GM19238 (cell line): Measurements from ENCODE around the gene NUP93.

Experiments
- DNase-seq: peaks from one replicate; pipeline ENCODE4 v3.0.0; 2011; ENCODE audit warnings: low spot score; ENCODE audit not compliant: insufficient read length

Gene NUP93

DNA sequence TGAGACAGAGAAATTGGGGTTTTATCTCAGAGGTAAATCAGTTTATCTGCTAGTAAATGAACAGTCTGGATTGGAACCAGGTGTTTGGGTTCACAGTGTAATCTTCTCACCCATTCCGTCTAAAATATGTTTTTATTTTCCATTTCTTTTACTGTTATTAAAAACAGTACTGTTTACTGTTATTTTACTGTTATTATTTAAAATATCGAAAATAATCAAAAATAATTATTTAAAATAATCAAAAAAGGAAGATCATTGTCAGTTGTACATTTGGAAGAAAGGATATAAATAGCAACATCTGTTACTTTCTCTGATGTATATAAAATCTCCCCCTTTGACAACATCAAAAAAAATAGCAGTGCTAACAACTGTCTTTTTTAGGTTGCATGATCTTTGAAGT, 11.5 kb downstream of the NUP93 start:
- DNase-seq: no peak

DNA sequence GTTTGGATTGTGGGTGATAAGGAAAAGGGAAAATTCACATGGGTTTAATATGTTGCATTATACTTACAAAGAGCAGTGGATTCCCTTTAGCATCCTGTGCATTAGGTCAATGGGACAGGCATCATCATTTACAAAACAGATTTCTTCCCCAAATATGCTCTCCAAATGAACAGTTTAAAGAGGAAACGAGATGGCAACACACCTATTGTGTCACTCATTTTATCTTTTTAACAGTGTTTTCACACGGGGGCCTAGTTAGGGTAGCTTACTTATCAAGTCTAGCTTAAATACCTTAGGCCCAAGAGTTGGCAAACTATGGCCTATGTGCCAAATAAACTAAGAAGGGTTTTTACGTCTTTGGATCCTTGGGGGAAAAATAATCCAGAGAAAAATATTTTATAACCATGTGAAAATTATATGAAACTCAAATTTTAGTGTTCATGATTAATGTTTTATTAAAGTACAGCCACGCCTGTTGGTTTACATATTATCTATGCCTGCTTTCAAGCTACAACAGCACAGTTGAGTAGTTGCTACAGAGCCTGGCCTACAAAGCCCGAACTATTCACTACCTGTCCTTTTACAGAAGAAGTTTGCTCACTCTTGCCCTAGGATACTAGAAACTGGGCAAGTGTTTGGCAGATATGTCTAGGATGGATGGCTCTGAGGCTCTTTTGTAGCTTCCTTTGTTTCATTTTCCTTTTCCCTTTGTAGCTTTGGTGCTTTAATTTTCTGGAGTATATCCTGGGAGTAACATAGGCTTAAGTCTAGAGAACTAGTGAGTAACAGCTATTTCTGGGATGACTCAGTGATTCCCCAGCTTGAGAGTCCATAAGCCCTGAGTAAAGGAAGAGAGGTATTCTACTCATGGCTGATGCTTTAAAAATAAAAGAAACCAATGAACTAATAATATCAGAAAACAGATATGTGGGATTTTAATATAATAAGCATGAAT, 12.4 kb downstream of the NUP93 start:
- no peak for DNase-seq

DNA sequence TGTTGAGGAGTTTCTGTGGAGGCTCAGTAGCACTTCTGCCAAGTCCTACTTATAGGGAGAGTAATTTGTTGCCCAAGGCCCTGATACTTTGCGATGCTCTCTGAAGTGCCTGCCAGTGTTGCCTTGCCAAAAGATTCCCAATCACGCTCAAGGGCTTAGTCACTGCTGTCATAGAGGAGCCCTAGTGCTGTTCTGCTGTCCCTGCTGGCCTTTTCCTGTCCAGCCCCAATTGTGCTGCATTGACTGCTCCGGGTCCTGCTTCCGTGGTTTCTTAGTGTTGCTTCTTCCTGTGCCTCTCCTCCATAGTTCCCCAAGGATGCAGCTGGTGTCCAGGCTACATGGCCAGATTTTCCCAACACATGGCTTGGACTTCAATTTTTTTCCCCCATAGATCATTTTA, 13.9 kb downstream of the NUP93 start:
- no peak for DNase-seq

DNA sequence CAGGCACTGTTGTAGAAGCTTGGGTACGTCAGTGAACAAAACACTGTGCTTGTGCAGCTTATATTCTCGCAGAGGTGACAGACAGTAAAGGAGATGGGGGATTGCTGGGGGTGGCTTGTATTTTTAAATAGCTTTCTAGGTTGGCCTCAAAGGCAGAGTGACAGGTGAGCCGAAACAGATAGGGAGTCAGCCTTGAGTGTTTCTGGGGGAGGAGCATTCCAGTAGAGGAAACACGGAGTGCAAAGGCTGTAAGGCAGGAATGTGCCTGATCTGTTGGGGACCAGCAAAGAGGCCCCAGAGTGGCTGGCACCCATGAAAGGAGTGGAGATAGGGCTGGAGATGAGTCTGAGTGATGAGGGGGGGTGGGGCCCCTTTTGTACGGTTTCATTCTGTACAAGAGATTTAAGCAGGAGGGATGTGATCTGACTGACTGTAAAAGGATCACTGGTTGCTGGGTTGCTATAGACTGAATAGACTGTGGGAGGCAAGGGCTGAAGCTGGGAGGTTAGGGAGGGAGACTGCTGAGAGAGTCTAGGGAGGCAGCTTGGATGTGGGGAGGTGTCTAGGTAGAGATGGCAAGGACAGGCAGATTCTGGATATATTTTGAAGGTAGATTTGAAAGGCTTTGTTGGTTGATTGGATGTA, 15.2 kb downstream of the NUP93 start:
- no peak for DNase-seq

- no peak for DNase-seq
Observed at GRCh38 chr16:56747486-56748045, 17.6 kb downstream of the NUP93 start.

- no peak for DNase-seq
Observed at GRCh38 chr16:56748191-56748590, 18.3 kb downstream of the NUP93 start.

- DNase-seq: no peak
Observed at GRCh38 chr16:56748826-56749225, 18.9 kb downstream of the NUP93 start.

DNA sequence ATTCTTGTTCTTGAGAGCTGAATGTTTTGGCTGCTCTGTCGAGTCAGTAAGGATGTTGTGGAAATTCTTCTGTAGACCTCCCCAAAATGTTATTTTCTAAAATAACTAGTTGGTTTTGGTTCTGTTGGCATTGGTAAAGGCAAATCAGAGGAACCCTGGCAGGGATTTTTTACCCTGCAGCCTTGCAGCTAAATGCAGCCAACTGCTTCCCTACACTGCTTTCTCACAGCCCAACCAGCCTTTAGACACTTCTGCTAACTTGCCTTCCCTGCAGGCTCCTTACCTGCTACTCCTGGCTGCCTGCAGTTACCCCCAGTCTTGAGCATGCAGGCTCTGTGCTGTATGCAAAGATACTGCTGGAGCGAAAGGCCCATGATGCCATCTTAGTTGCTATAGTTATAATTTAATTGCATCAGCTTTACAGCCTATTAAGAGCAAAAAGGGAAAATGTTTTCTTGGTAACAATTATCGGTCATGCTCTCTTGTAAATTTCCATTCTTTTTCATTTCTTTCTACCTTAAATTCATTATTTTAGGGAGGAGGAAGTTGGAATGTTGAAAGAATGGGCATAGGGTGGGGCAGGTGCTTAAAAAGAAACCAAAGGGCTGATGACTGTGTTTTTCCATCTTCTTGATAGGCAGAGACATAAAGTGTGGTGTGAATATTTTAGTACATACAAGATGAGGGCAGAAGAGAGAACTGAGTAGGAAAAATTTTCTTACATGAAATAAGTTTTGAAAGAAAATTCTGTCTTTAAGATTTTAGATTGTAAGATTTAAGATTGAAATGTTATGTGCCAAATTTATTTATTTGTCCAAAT, 20.0 kb downstream of the NUP93 start:
- no peak for DNase-seq

DNA sequence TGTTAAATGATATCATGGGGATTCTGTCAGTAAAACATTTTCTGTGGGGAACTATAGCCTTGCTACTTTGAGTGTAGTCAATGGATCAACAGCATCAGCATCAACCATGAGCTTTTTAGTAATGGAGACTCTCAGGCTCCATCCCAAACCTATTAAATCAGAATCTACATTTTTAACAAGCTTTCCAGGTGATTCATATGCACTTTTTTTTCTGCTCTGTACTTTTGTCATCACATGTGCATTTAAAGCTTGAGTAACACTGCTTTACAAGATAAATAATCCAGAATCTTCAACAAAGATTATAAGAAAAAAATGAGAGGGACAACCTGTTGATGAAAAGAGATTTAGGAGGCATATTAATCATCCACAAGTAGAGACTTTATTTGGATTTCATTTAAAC, 23.5 kb downstream of the NUP93 start:
- no peak for DNase-seq

GRCh38 chr16:56755038-56755437, 25.1 kb downstream of the NUP93 start:
- no peak for DNase-seq

DNA sequence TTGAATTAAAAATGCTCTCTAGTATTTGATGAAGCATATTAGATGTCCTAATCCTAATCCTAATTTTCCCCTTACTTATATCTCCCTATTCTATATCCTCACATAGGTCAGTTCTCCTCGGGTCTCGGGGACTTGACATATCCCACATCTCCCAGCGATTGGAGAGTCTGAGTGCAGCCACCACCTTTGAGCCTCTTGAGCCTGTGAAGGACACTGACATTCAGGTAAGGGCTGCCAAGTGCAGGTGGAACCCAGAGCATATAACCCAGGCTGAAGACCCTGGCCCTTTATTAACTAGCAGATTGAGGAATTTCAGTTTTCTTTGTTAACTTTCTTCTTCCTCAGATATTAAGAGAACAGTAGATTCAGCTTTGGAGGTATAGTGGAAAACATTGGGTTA, 28.5 kb downstream of the NUP93 start:
- no peak for DNase-seq

DNA sequence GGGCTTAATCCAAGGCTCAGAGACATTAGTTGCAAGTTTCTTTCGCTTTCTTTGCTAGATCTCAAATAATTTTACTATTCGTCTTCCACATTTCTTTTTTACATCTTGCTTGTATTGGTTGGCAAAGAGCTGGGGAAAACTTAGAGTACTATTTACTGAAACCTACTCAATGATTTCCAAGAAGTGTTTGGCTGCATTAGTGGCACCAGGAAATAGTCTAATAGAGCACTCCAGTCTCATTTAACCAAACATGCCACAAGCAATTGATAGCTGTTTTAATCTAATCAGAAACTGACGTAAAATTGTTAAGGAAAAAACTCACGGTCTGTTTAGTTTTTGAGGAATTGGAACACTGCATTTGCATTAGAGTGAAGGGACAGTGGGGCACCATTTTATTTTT, 29.0 kb downstream of the NUP93 start:
- no peak for DNase-seq

GRCh38 chr16:56763291-56763916, 33.5 kb downstream of the NUP93 start:
- DNase-seq: no peak

DNA sequence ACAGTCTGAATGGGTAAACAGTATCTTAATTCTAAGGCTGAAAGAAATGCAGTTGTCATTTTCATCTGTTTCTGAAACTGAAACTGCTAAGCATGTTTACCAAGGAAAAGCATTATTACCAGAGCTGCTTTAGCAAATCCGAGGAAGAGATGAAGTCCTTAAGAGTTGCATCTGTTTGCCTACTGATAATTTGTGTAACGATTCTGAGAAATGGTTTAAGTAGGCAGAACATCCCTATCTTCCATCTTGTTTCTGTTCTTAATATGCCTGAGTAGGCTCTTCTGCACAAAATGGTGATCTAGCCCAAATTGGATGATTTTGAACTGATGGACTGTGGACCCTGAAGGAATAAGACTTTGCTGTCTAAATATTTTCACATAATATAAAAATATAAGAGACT, 34.9 kb downstream of the NUP93 start:
- DNase-seq: no peak

GRCh38 chr16:56765949-56766348, 36.0 kb downstream of the NUP93 start:
- DNase-seq: no peak

DNA sequence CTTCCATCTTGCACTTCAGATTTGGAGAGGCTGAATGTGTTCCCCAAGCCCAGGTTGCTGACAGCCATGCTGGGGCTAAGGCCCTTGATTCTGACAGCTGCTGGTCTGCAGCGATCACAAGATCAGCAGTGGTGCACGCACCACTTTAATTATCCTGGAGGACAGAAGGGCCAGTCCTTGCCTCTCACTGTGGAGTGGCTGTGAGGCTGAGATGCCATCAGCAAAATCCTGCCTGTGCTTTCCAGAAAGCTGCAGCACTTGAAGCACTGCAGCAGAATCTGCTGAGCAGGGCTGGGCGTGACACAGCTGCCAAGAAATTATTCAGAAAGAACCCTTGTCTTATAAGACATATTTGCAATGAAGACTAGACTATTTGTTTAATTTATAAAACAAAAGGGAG, 37.1 kb downstream of the NUP93 start:
- DNase-seq: no peak

DNA sequence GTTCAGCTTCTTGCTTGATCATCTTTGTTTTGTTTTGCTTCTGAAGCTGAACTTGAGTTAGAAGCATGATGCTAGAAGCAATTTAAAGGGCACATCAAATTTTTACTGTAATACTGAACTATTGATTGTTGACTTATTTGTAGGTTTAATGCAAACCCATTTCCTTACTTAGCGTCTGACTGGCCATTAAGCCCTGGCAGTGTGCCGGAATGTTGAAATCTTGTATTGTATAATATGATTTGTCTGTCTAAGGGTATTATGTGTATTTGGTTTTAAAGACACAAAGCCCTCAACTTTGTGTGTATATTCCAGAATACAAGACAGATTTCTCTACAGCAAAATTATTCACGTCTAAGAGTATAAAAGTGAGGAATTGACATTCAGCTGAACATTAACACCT, 39.7 kb downstream of the NUP93 start:
- DNase-seq: no peak

DNA sequence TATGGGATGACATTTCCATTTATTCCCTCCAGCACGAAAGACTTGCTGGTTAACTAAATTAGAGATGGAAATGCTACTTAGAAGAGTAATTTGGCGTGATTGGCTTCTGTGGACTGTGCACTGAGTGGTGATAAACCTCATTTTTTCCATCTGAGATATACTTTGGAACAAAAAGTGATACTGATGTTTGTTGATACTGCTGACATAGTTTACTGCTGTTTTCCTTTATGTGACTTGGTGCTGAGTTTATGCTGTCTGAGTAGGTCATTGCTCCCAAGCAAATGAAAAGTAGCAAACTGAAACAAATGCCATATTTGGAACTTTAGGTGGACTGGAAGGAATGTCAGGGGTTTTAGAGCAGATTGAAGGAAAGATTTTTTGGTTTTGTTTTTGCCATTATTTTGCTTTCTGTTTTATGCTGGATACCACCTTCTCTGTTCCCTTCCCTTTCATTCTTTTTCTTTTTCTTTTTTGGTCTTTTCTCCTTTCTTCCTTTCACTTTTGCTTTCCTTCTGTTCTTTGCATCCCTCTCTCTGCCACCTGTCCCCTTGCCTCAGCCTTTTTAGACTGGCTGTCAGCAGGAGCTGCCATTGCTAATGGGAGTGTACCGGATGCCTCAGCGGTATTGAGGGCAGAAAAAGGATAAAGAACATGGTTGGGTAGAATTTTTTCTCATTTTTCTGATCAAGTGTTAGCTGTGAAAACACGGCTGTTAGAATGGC, 41.8 kb downstream of the NUP93 start:
- DNase-seq: no peak

GRCh38 chr16:56773532-56773931, 43.6 kb downstream of the NUP93 start:
- DNase-seq: no peak

GRCh38 chr16:56774016-56774680, 44.2 kb downstream of the NUP93 start:
- DNase-seq: no peak
